GM18868 (cell line): Measurements from ENCODE around the gene LNP1.
"Not testable (repeated sequence)": the region's sequence is repeated elsewhere in the genome, so short reads cannot be mapped to it uniquely, and the experiment has no call there.

ENCODE experiments used
- ATAC-seq: cut with Tn5 transposase; IDR thresholded peaks from one replicate; pipeline ENCODE4 v1.9.1; 2021; ENCODE audit warnings: mild to moderate bottlenecking, moderate library complexity; ENCODE audit not compliant: unreplicated experiment

Gene LNP1, protein sequence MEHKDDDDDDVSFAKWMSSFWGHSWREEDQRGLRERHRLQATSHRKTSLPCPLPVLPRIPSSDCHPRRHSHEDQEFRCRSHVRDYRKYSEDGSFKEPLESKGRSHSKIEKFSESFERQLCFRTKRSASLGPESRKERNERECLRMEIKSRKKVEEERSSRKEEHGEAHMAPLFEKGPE

DNA sequence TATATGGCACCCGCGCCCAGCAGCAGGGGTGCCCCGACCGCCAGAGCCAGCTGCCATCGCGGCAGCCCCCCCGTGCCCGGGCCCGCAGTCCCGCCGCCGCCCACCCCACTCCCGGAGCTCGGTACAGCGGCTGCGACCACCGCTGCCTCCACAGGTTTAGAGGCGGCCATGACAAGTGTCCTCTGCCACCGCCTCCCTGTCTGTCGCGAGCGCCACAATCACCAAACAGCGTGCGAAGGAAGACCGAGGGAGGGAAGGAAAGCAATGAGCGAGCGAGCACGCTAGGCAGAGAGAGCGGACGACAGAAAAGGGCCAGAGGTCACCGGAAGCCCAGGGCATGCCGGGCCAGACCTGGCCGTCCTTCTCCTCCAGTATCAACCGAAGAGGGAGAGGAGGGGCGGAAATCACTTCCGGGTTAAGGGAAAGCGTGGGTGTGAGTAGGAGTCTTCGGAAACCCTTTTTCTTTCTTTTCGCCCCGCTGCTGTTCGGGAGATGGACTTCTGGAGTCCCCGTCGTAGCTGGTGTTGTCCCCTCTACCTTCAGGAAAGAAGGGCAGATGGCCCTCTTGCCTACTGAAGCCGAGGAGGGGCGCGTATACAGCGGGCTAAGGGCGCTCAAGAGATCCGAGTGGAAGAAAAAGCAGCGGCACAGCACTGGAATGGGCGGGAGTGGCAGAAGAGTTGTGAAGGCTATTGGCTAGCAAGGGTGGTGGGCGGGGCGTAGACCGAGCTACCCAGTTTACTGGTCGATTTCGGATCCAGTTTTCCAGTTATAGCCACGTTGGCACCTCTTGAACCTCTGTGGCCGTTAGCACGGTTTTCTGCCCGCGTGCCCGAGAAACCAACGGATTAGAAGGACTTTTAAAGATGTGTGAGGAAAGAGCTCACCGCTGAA lies at the start of gene LNP1, which contains the start of gene TOMM70:
Gene LNP1 (plus strand): TSS at position 760 of the 894 bp plus-strand sequence. CDS start 28,191 bp downstream, outside the sequence.
Gene TOMM70 (minus strand): TSS at position 310 of the 894 bp plus-strand sequence. CDS start 140 bp downstream, at position 170.
- ATAC-seq, result peak; percentile 86

DNA sequence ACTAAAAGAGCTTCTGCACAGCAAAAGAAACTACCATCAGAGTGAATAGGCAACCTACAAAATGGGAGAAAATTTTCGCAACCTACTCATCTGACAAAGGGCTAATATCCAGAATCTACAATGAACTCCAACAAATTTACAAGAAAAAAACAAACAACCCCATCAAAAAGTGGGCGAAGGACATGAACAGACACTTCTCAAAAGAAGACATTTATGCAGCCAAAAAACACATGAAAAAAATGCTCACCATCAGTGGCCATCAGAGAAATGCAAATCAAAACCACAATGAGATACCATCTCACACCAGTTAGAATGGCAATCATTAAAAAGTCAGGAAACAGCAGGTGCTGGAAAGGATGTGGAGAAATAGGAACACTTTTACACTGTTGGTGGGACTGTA lies 49.6 kb upstream of the LNP1 start:
- ATAC-seq, result not testable (repeated sequence)

DNA sequence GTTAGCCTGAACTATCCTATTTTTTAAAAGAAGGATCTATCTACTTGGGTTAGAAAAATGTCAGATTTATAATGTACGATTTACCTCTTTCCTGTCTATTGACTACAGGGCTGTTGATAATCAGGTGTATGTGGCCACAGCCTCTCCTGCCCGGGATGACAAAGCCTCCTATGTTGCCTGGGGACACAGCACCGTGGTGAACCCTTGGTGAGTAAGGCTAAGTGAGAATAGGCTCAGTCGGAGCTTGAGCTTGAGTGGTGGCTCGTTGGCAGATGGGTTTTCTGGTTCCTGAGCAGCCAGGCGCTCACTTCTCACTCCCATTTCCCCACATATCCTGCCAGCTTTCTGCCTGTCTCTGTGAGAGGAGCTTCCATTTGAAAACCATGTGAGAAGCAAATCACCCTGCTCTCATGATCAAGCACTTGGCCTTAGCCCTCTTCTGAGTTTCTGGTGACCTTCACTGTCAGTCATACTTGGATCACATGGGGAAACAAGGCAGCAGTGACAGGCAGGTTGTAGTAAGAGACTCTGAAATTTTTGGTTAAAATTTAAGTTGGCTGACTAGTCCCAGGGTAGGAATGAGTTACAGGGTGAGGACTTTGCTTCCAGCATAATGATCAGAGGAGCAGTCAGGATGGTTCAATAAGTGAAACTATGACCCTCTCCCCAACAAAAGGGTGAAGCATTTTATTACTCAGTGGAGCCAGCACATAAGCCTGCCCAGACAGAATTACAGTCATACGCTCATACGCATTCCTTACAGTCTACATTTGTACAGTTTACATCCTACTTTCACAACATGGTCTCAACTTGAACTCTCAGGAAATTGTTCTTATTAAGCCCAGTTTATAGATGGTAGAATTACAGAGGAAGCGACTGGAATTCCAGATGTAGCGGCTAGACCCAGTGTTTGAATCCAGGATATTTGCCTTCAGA lies 48.8 kb upstream of the LNP1 start:
- no peak for ATAC-seq

DNA sequence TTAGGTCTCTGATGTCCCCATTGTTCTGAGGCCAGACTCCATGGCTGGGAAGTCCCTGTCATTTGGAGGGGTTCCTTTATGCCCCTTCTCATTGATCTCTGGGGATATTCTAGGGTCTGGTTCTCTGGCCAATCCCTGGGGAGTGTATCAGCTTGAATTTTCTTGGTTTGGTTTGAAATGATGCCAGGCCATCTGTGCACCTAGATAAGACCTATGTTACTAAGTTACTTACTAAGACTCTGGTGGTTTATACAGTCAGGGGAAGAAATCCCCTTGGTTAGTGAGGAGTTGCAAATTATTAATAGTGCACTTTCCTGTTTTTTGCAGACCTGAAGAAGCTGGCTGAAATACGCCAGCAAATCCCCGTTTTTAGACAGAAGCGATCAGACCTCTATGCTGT lies 46.5 kb upstream of the LNP1 start:
- no peak for ATAC-seq

DNA sequence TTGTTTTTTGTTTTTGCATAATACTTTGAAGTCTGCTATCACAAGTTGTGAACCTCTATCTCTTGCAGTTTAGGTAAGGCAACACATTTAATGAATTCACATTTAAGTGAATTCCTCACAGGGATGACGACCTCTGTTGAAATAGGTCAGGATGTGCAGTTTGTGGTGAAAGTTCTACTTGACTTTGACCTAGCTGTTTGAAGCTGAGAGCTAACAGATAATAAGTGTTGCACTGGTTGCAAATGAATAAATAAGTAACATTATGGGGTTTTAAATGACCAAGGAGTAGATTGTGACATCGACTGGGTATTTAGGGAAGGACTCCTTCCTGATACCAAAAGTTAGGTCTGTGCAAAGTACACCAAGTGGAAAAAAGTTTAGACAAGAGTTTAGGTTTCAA lies 42.9 kb upstream of the LNP1 start:
- ATAC-seq, result no peak

DNA sequence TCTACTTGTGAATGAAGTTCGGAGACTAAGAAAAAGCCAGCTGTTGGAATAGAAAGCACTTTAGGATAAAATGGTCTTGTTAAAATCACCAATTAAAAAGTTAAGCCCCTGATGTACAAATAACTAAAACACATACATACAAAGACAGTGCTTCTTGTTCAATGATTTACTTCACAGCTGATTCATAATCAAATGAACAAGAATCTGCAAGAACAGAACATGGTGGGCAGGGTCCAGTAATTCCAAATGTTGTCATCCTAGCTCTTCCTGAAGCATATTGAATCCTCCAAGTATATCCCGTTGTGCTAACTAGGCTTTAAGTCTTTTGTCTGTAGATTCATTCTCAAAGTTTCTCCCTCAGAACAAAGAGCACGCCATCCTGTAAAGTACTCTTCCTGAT lies 42.3 kb upstream of the LNP1 start:
- no peak for ATAC-seq

DNA sequence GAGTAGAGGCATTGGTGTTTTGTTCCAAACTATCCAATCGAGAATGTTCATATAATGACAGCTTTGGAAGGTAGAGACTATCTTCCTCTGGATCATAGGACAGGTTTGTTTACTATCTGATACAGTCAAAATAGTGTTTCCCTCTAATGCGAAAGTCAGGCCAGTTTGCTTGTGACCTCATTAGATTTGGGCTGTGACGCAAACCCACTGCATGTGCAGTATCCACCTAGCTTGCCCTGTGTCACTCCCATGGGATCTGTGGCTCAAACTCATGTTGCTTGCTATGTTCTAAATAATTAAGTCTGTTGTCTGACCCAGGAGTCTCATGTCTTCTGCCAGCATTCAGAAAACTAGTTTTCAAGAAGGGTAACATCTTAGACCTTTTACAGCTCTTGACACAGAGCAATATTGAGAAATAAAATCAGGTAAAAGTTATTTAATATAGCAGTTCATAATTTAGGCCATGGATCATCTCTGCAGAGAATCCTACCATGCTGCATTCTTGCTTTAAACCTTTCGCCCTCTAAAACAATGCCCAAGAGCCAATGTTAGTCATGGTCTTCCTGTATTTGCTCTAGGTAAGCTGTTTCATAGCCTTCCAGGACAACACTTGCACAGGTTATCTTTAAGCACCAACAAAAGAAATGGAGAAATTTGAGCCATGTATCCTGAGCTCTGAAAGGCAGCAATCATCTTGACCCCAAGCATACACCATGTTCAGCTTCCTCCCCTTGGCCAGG lies 40.4 kb upstream of the LNP1 start:
- ATAC-seq, result no peak

DNA sequence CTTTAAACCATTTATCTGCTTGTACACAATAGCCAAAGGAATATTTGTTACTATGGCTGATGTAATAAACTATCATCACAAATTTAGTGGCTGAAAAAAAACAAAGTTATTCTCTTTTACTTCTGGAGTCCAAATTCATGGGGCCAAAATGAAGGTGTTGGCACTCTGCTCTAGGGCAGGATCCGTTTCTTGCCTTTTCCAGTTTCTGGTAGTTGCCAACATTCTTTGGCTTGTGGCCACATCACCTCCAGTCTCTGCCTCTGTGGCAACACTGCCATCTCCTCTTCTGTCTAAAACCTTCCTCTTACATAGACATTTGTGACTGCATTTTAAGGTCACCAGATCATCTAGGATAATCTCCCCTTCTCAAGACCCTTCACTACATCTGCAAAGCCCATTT lies 39.4 kb upstream of the LNP1 start:
- ATAC-seq, result no peak

DNA sequence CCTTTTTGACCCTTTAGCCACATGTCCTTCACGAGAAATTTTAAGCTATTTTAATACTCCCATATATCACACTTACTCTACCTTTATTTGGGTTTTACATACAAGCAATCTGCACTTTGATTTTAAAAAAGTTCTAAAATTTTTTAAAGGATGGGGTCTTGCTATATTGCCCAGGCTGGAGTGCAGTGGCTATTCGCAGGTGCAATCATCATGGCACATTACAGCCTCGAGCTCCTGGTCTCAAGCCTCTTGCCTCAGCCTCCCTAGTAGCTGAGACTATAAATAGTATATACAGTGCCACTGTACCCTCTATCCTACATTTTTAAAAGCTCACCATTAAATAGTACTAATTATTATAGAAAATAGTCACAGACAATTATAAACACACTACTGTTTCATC lies 36.9 kb upstream of the LNP1 start:
- ATAC-seq, result no peak

DNA sequence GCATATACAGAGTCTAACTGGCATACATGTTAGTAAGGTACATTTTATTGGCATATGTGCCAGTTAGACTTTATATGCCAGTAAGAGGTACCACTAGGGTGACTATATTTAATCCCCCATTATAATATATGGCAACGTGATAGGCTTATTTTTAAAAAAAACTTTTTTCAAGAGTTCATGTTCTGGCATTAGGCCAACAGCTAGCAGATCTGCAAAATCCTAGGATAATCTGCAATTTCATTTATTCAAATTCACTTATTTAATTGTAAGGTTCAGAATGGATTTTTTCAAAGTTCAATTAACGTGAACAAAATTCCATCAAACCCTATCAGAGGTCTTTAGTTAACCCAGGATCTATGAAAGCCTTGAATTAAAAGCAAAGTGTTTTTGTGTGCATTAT lies 34.9 kb upstream of the LNP1 start:
- ATAC-seq, result no peak

DNA sequence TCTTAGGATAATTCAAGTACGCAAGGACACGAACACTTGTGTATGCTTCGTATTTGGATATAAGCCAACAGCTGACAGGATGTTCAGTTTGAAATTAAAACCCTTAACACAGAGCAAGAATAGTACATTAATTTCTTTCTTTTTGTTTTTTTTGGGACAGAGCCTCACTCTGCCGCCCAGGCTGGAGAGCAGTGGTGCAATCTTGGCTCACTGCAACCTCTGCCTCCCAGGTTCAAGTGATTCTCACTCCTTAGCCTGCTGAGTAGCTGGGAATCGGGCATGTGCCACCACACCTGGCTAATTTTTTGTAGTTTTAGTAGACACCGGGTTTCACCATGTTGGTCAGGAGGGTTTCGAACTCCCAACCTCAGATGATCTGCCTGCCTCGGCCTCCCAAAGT lies 32.9 kb upstream of the LNP1 start:
- ATAC-seq, result no peak

DNA sequence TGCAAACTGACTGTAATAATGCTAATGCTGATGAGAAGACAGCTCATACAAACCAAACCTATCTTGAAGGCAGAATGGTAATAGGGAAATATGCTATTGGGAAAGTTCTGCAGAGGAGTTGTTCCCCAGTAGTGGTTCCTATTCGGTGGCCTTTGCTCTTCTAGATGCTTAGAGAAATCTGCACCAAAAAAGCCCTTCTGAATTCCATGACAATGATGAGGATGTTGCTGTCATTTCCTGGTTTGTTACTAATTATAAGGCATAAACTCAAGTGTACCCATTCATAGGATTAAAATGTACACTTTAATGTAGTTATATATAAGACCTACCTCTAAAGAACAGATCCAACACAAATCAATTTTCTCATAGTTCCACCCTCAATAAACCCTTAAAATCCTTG lies 30.6 kb upstream of the LNP1 start:
- no peak for ATAC-seq

DNA sequence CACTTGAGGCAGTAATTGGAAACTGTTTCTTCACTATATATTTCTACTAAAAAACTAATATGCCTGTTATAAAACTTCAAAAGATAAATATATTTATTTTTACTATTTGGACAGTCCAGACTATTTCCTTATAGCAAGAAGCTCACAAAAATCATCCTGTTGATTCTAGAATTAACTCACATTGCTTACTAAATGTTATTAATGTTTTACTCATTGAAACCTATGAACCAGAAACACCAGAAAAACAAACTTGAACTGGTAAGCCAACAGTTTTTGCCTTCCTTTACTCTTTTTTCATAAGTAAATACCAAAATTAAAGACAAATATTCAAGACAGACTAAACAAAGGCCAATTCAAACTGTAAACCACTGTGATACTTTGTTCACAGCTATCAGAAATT lies 26.8 kb upstream of the LNP1 start:
- ATAC-seq, result no peak

DNA sequence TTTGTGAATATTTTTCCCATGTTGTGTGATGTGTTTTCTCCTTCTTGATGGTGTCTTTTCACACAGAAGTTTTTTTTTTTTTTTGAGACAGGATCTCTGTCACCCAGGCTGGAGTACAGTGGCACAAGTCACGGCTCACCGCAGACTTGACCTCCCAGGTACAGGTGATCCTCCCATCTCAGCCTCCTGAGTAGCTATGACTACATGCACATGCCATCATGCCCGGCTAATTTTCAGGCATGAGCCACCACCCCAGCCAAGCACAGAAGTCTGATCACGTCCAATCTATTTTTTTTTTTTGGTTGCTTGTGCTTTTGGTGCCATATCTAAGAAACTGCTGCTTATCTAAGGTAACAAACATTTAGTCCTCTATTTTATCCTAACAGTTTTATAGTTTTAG lies 25.0 kb upstream of the LNP1 start:
- no peak for ATAC-seq

DNA sequence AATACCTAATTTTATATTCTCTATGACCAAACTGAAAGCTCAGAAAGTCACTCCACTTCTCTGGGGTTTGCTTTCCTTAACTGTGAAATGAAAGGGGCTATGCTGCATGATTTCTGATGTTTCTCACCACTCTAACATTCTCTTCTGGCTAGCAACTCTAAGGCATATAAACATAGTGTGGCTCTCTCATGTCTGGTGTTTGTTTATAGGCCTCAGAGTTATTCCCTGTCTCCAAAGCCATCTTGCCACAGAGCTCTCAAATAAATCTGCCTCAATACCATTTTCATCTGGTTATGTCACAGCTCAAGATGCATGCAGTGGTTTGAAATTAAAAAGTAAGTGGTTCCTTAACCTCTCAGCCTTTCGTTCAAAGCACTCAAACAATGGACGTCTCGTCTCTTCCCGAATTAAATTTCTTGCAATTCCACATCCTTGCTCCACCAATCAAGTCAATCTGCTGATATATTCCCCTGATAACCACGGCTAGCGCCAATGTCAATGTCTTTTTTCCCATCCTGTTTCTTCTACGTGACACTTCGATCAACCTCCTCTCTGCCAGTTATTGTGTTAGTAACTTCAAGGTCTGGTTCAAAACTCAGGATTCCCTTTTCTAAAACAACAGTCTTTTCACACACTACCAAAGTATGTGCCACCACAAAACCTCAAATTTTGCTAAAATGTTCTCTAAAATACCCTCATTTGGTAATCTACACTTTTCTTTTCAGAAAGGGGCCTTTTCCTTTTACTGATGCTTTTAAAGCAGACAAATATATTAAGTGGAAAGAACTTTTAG lies 16.4 kb upstream of the LNP1 start:
- no peak for ATAC-seq

DNA sequence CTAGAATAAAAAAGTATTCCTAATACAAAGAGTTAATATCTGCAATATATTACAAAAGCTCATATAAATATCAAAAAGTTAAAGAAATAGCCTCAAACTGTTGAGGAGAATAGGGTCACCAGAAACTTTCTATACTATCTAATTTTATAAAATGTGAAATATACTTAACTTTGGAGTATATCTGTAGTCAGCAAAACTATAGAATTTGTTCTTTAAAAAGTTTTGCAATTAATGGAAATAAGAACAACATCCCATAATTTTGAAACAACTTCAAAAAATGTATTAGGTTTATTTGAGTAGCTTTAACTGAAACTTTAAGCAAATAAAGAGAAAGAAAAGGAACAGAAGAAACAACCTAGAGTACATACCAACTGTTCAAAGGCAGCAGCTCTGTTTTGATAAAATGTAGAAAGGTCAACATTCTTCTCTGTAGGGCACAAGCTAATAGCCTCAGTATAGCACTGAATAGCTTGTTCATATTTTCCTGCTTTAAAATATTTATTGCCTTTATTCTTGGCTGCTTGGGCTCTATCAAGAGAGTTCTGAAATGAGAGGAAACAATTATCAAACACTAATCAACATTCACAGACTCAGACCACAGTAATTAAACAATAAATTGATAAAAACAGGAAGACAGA lies 14.8 kb upstream of the LNP1 start:
- no peak for ATAC-seq

DNA sequence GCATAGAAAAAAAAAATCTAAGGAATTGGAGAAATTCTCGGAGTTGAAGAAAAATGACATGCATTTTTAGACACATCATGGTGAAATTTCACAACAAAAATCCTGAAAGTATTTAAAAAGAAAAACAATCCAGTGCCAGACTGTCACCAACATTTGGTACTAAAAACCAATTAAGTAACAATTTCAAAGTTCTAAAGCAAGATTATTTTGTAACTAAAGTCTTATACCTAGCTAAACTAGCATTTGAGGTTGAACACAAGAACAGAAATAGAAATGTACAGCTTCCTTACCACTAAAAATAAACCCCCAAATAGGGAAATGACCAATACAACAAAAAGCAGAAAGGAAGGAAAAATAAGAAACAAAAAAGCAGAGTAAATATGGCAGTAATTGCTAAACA lies 12.3 kb upstream of the LNP1 start:
- ATAC-seq, result no peak

DNA sequence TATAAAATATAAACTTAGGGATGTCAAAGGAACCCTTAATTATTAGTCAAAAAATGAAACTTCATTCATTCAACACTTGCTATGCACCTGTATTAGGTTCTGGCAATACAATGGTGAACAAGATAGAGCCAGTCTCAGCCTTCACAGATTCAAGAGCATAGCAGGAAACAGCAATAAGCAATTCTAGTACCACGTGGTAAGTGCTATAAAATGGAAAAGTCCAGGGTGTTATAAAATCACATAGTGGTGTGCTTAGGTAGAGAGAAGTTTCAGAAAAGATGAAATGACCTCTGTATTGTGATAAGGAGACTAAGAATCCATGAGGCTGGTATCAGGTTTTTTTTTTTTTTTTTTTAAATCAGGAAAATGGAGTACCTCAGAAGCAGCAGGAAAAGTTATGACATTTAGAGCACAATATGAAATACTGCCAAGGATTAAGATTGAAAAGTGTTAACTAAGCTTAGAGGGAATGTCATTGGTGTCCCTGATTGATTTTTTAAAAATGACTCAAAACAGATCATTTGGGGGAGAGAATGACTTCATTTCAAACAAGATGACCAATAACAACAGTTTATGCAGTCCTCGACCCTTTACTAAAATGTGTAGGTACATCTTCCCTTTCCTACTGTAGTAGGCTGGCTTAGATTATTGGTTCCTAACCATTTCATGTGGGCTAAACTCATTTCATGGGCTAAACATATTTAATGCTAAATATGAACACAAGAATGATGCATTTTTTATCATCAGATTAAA lies 5.5 kb upstream of the LNP1 start:
- ATAC-seq, result no peak

DNA sequence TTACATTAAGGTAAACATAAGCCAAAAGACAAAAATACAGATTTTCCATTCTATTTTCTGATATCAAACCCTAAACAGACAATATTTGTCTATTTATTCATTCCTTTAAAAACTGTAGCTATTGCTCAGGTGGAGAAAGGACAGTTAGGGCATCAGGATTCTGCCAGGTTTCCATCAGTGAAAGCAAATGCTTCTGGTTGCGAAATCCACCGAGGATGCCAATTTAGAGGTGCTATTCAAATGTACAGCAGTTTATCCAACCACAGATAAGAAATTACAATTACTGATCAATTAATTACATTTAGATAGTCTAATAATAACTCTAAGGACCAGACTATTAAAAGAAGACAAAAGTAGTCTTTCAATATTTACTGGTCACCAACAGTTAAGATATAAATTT lies 4.4 kb upstream of the LNP1 start:
- no peak for ATAC-seq
